ENCODE data around the gene KANTR.

Gene KANTR

GRCh38 chrX:53093748-53094581 lies at the start of gene KANTR:
TSS of gene KANTR (plus strand) at chrX:53094142. CDS start at chrX:53124273, 30,131 bp downstream.
- DNase-seq: peak; percentile 97

- DNase-seq: no peak
Measured at GRCh38 chrX:53044995-53045394, 48.9 kb upstream of the KANTR start.

- DNase-seq: peak; percentile 4
Measured at GRCh38 chrX:53047228-53047627, 46.7 kb upstream of the KANTR start.

GRCh38 chrX:53048169-53049126 lies 45.5 kb upstream of the KANTR start, which contains the start of gene GPR173:
TSS of gene GPR173 (plus strand) at chrX:53048789. CDS start at chrX:53076622, 27,833 bp downstream.
- DNase-seq: peak; percentile 37

- DNase-seq: no peak
Measured at GRCh38 chrX:53049127-53049517, 44.8 kb upstream of the KANTR start.

- no peak for DNase-seq
Measured at GRCh38 chrX:53050841-53051240, 43.1 kb upstream of the KANTR start.

- DNase-seq: no peak
Measured at GRCh38 chrX:53055244-53055849, 38.6 kb upstream of the KANTR start.

GRCh38 chrX:53056292-53056691 lies 37.6 kb upstream of the KANTR start:
- no peak for DNase-seq

- no peak for DNase-seq
Measured at GRCh38 chrX:53065104-53065503, 28.8 kb upstream of the KANTR start.

GRCh38 chrX:53071064-53071463 lies 22.9 kb upstream of the KANTR start:
- DNase-seq: no peak

- DNase-seq: peak; percentile 73
Measured at GRCh38 chrX:53071604-53072417, 22.1 kb upstream of the KANTR start.

- no peak for DNase-seq
Measured at GRCh38 chrX:53072418-53073114, 21.4 kb upstream of the KANTR start.

- peak; percentile 27 for DNase-seq
Measured at GRCh38 chrX:53073115-53073586, 20.8 kb upstream of the KANTR start.

- DNase-seq: no peak
Measured at GRCh38 chrX:53075011-53075410, 18.9 kb upstream of the KANTR start.

GRCh38 chrX:53076671-53077070 lies 17.3 kb upstream of the KANTR start:
- no peak for DNase-seq

GRCh38 chrX:53077207-53078197 lies 16.4 kb upstream of the KANTR start:
- no peak for DNase-seq

GRCh38 chrX:53078943-53079342 lies 15.0 kb upstream of the KANTR start:
- no peak for DNase-seq

- DNase-seq: no peak
Measured at GRCh38 chrX:53080628-53081580, 13.0 kb upstream of the KANTR start.

Measured in NCI-H1694 (cell line).